ENCODE results near the gene CES3. TPM values are rescaled to one million over a fixed set of nuclear protein-coding genes. Genes with fewer than 3 reads are reported as not detected.

Gene CES3
- total RNA-seq, 1 experiment from 2014 or later, result 3.7 TPM

GRCh38 chr16:66948837-66949225 is 12.2 kb upstream of the CES3 start:
- Mint-ChIP-seq H3K9me3 (peaks cover 6 to 8% of the 10 kb centered on the region in 2 experiments; a peak in 3 of 5 replicates), H3K4me3 (no peak overlapping the region), H3K27ac (no peak overlapping the region), H3K36me3 (ENCODE audit: insufficient read depth in 1 of 3, low read depth in 3 of 3) (peaks cover 0 to 8% (median 6%) of the 10 kb centered on the region in 3 experiments; a peak in 5 of 7 replicates), H3K27me3 (ENCODE audit: low read depth) (peaks cover 6% of the 10 kb centered on the region), H3K4me1 (peaks cover 9 to 12% of the 10 kb centered on the region in 2 experiments)
- no peak for DNase-seq
- no peak for TF ChIP-seq CTCF (conservative IDR thresholded peaks at IDR 0.05)
- no peak overlapping the region for H2BK15ac ChIP-seq (ENCODE audit: low read depth, low read length)
- H3K79me1 ChIP-seq (ENCODE audit: insufficient read depth, low read depth, low read length, poor library complexity, severe bottlenecking), result no peaks in the 10 kb centered on the region
- no peak overlapping the region for H2BK5ac ChIP-seq (ENCODE audit: insufficient read length, low read length)
- no peak overlapping the region for H3K18ac ChIP-seq (ENCODE audit: insufficient read length, low read depth, low read length)
- no peaks in the 10 kb centered on the region for H3K9me3 ChIP-seq (ENCODE audit: control insufficient read depth, low read depth, low read length)
- no peak overlapping the region for H2BK120ac ChIP-seq (ENCODE audit: low read depth, low read length, poor library complexity, severe bottlenecking)
- H4K5ac ChIP-seq (ENCODE audit: insufficient read length, low read depth, low read length), result no peak overlapping the region
- H3K4ac ChIP-seq (ENCODE audit: low read depth, low read length), result no peak overlapping the region
- no peaks in the 10 kb centered on the region for H3K79me2 ChIP-seq (ENCODE audit: insufficient read depth, low read length)
- no peak overlapping the region for H2AFZ ChIP-seq (ENCODE audit: low read length)
- no peak overlapping the region for H4K91ac ChIP-seq (ENCODE audit: insufficient read length, low read depth, low read length)
- no peak overlapping the region for H3K27ac ChIP-seq (ENCODE audit: insufficient read length, low read depth, low read length)
- no peak overlapping the region for H2BK12ac ChIP-seq (ENCODE audit: insufficient read length, low read depth, low read length)
- peaks cover 14% of the 10 kb centered on the region; the same call in 1 of the 2 replicates for H3K27me3 ChIP-seq (ENCODE audit: insufficient read depth, low read length)
- H3T11ph ChIP-seq (ENCODE audit: low read length), result no peak overlapping the region
- no peak overlapping the region for H4K8ac ChIP-seq (replicated peaks; ENCODE audit: insufficient read length, low read depth, low read length)
- no peak overlapping the region for H3K23ac ChIP-seq (ENCODE audit: insufficient read length, low read depth, low read length)
- no CpG with 5 or more reads among the region's 21 CpGs for WGBS (ENCODE audit: extremely low coverage, insufficient read length, low lambda C conversion rate)
- no peak overlapping the region for H2BK20ac ChIP-seq (ENCODE audit: low read depth, low read length, poor library complexity, severe bottlenecking)
- H3K9ac ChIP-seq (ENCODE audit: extremely low read depth, insufficient read length, low read length), result no peak overlapping the region
- H3K23me2 ChIP-seq (ENCODE audit: insufficient read length, low read depth, low read length, poor library complexity, severe bottlenecking), result no peaks in the 10 kb centered on the region
- H3K56ac ChIP-seq (ENCODE audit: insufficient read length, low read depth, low read length), result no peak overlapping the region
- no peak overlapping the region for H3K14ac ChIP-seq (ENCODE audit: insufficient read depth, low read length)
- H4K20me1 ChIP-seq (ENCODE audit: control insufficient read depth, insufficient read depth, insufficient read length), result no peaks in the 10 kb centered on the region
- no peak overlapping the region for H2AK5ac ChIP-seq (ENCODE audit: insufficient read length, low read length)
- H3K4me2 ChIP-seq (ENCODE audit: insufficient read depth, insufficient read length, low read length), result peak overlapping the region; percentile 21
- no peaks in the 10 kb centered on the region for H3K4me1 ChIP-seq (ENCODE audit: insufficient read depth, low read length)

All from H9 (cell line).